HUDEP-2 (cell line): ENCODE data around the gene LEP.
"Not testable (repeated sequence)": the region's sequence is repeated elsewhere in the genome, so short reads cannot be mapped to it uniquely, and the experiment has no call there.

Experiments used
- DNase-seq, 76 experiments: peaks; one replicate each; lab custom pipeline; 2025; ENCODE audit not compliant: unreplicated experiment in 76 of 76; lab: John Stamatoyannopoulos, UW

Gene LEP

GRCh38 chr7:128270826-128271272 is 29.8 kb downstream of the LEP start:
- DNase-seq = no peak

GRCh38 chr7:128271471-128271941 is 30.4 kb downstream of the LEP start:
- no peak for DNase-seq

- DNase-seq = no peak
These were observed 30.9 kb downstream of the LEP start for GRCh38 chr7:128271942-128272481.

- DNase-seq = no peak
These were observed 33.3 kb downstream of the LEP start for GRCh38 chr7:128274246-128274883.

- no peak for DNase-seq
These were observed 34.0 kb downstream of the LEP start for GRCh38 chr7:128274884-128275603.

GRCh38 chr7:128275681-128276080 is 34.6 kb downstream of the LEP start:
- DNase-seq = no peak

- DNase-seq = no peak
These were observed 37.3 kb downstream of the LEP start for GRCh38 chr7:128278366-128278765.

GRCh38 chr7:128279124-128279713 is 38.1 kb downstream of the LEP start:
- DNase-seq = no peak

GRCh38 chr7:128280451-128280850 is 39.4 kb downstream of the LEP start:
- not testable (repeated sequence) for DNase-seq

- DNase-seq = no peak
These were observed 40.7 kb downstream of the LEP start for GRCh38 chr7:128281605-128282380.

- no peak for DNase-seq
These were observed 43.0 kb downstream of the LEP start for GRCh38 chr7:128284102-128284501.

- no peak for DNase-seq
These were observed 46.5 kb downstream of the LEP start for GRCh38 chr7:128287556-128287955.

GRCh38 chr7:128298004-128298403 is 56.9 kb downstream of the LEP start:
- DNase-seq = not testable (repeated sequence)

- no peak for DNase-seq
These were observed 58.1 kb downstream of the LEP start for GRCh38 chr7:128299109-128299607.

- peak in 2 of 76 experiments; percentile 2 to 3 for DNase-seq
These were observed 61.1 kb downstream of the LEP start for GRCh38 chr7:128302139-128302538.

GRCh38 chr7:128303133-128303532 is 62.1 kb downstream of the LEP start:
- no peak for DNase-seq

- no peak for DNase-seq
These were observed 62.6 kb downstream of the LEP start for GRCh38 chr7:128303643-128304042.

GRCh38 chr7:128304212-128304611 is 63.1 kb downstream of the LEP start:
- DNase-seq = no peak

- no peak for DNase-seq
These were observed 66.0 kb downstream of the LEP start for GRCh38 chr7:128307061-128307460.
